ENCODE measurements around the gene SASH1.

- TF ChIP-seq GATA3 (IDR thresholded peaks at IDR 0.05; ENCODE audit: low read depth, low read length): no peak
- TF ChIP-seq GATA2 (IDR thresholded peaks at IDR 0.05; ENCODE audit: low read depth, low read length): no peak
These were observed 128.2 kb downstream of the SASH1 start for GRCh38 chr6:148470606-148471465.

Data from SH-SY5Y (cell line).